Psoas muscle (tissue), 8 donors: Measurements from ENCODE around the gene PRDM15. TPM values are rescaled to one million over a fixed set of nuclear protein-coding genes. Genes with fewer than 3 reads are reported as not detected.

Experiments
- ATAC-seq, 4 donors: fragments of 200-7000 bp; cut with Tn5 transposase; one replicate each; pipeline ENCODE4 v1.9.1; 2020; ENCODE audit warnings: moderate library complexity in 3 of 4, mild to moderate bottlenecking in 2 of 4
- DNase-seq, 2 donors: peaks; one replicate each; pipeline ENCODE4 v3.0.0-alpha.2; 2020
- H3K27ac ChIP-seq: fragments of 200-600 bp; one replicate; pipeline ENCODE4 v1.8.0; 2022
- H3K27me3 ChIP-seq, 3 donors: fragments of 200-600 bp in 1 of 3; one replicate each; pipeline versions ENCODE4 v1.6.1 to v1.8.0; 2013 to 2022; ENCODE audit warnings: low read length in 2 of 3, mild to moderate bottlenecking in 2 of 3, moderate library complexity in 1 of 3; ENCODE audit not compliant: insufficient read depth in 3 of 3
- H3K36me3 ChIP-seq, 2 donors: fragments of 200-600 bp in 1 of 2; one replicate each; pipeline versions ENCODE4 v1.6.1 to v1.8.0; 2013 to 2022; ENCODE audit warnings: low read depth in 1 of 2, mild to moderate bottlenecking in 1 of 2, moderate library complexity in 1 of 2; ENCODE audit not compliant: insufficient read depth in 1 of 2
- H3K4me1 ChIP-seq: fragments of 200-600 bp; one replicate; pipeline ENCODE4 v1.8.0; 2022
- H3K4me3 ChIP-seq: fragments of 200-600 bp; one replicate; pipeline ENCODE4 v1.8.0; 2022; ENCODE audit warnings: mild to moderate bottlenecking
- H3K9me3 ChIP-seq: fragments of 200-600 bp; one replicate; pipeline ENCODE4 v1.8.0; 2022
- CTCF ChIP-seq: fragments of 200-600 bp; IDR thresholded peaks from one replicate; pipeline ENCODE4 v1.8.0; 2022; ENCODE audit warnings: antibody characterized with exemption
- WGBS, 3 donors: extraction: QIAGEN DNeasy Blood & Tissue Kit; methylation state at CpG; one replicate each; pipeline versions ENCODE4 v1.1.6 to v1.1.7; 2013; 5-methylcytosine and 5-hydroxymethylcytosine counted together
- intact Hi-C, 2 donors: fragments of 100-400 bp; cut with DNase I; formaldehyde crosslinking; loops; one replicate each; pipeline versions ENCODE4 v1.11.0 to v1.14.2; 2022
- polyA plus RNA-seq, 3 donors: library from polyadenylated mRNA; stranded (reverse); fragments of 200-250 nt; gene quantifications; one replicate each; pipeline ENCODE4 v1.2.3, GENCODE V29; 2013
- total RNA-seq, 4 donors: library from RNA; stranded (reverse); fragmentation: NEBNext Ultra II Directional in 2 of 4; extraction: Animal tissue kit (Norgen Biotek cat#: 25700) in 2 of 4; gene quantifications; one replicate each; pipeline versions ENCODE4 v1.2.1 to v1.2.4, GENCODE V29; 2021 to 2023
- donor health status: healthy with polysubstance abuse.
- donor health status: DM: no; HTN: no; CAD: no; lungs with moderate emphysema.
- donor health status: Bipolar disorder and iron deficiency.
- donor health status: healthy.
- donor health status: DM: yes; HTN: yes; CAD: no.
- donor health status: DM: no; HTN: no; CAD: no.
- donor health status: DM: no; HTN: no; CAD: no.
- donor health status: DM: yes; HTN: yes; CAD: no.

The PRDM15 gene
- total and polyA plus RNA-seq, 7 donors: 2.2 to 6.4 (median 3.7) TPM

- no peak for ATAC-seq
- Histone ChIP-seq H3K27me3 (no peaks in the 10 kb centered on the region), H3K4me1 (no peaks in the 10 kb centered on the region), H3K9me3 (no peaks in the 10 kb centered on the region), H3K4me3 (no peak overlapping the region), H3K27ac (no peak overlapping the region), H3K36me3 (peaks cover 0 to 56% of the 10 kb centered on the region in 2 donors)
- no peak for DNase-seq
- WGBS, 3 donors: 94 to 98% (median 97%) methylated on average over 14 of the region's 14 CpGs
- intact Hi-C loops: no loop called here
- TF ChIP-seq CTCF: no peak
Observed at GRCh38 chr21:41857771-41858300, 21.3 kb downstream of the PRDM15 start.

- Histone ChIP-seq H3K4me1 (no peaks in the 10 kb centered on the region), H3K4me3 (no peak overlapping the region), H3K27ac (no peak overlapping the region), H3K9me3 (no peaks in the 10 kb centered on the region), H3K27me3 (no peaks in the 10 kb centered on the region), H3K36me3 (peaks cover 0 to 65% of the 10 kb centered on the region in 2 donors)
- DNase-seq (no peak), ATAC-seq (no peak)
- intact Hi-C loops: no loop called here
- TF ChIP-seq CTCF: no peak
- WGBS, 3 donors: 83 to 91% (median 89%) methylated on average over 10 of the region's 10 CpGs
Observed at GRCh38 chr21:41856572-41856971, 22.6 kb downstream of the PRDM15 start.

- Histone ChIP-seq H3K4me3 (no peak overlapping the region), H3K4me1 (no peaks in the 10 kb centered on the region), H3K27ac (no peak overlapping the region), H3K27me3 (no peaks in the 10 kb centered on the region), H3K36me3 (peaks cover 0 to 61% of the 10 kb centered on the region in 2 donors), H3K9me3 (no peaks in the 10 kb centered on the region)
- no peak for TF ChIP-seq CTCF
- WGBS, 3 donors: 94 to 98% (median 96%) methylated on average over 31 of the region's 31 CpGs
- DNase-seq (no peak), ATAC-seq (no peak)
- intact Hi-C loops: no loop called here
Observed at GRCh38 chr21:41854426-41854995, 24.6 kb downstream of the PRDM15 start.

GRCh38 chr21:41852929-41853320, 26.2 kb downstream of the PRDM15 start:
- ATAC-seq (no peak), DNase-seq (no peak)
- Histone ChIP-seq H3K4me3 (no peak overlapping the region), H3K9me3 (no peaks in the 10 kb centered on the region), H3K36me3 (peaks cover 0 to 55% of the 10 kb centered on the region in 2 donors), H3K4me1 (no peaks in the 10 kb centered on the region), H3K27ac (no peak overlapping the region), H3K27me3 (no peaks in the 10 kb centered on the region)
- TF ChIP-seq CTCF: no peak
- intact Hi-C loops: no loop called here
- 91 to 93% (median 93%) methylated on average over 9 of the region's 9 CpGs for WGBS, 3 donors
